ENCODE measurements around the gene C1orf232. TPM values are rescaled to one million over a fixed set of nuclear protein-coding genes. Genes with fewer than 3 reads are reported as not detected.

C1orf232 gene
- total and polyA plus RNA-seq, 2 of the 13 experiments (the other 11 are each of a cell fraction or from before 2014, with no cell fraction given) = not detected

DNA sequence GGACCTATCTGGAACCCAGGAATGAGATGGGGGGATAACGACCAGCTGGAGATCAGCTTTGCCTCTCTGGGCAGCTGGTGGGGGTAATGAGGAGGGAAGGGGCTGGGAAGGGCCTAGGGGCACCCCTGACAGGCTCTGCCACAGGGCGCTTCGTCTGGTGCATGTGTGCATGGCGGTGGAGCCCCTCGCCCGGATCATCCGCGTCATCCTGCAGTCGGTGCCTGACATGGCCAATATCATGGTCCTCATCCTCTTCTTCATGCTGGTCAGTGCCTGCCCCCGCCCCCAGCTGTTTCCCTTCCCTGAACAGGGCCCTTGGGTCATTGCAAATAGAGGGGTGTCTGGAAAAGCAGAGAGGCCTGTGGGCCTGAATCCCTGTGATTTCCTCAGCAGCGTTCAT lies 29.1 kb upstream of the C1orf232 start:
- ChIA-PET POLR2A (no interaction called here), CTCF (ENCODE audit: low intra/inter-chr PET ratio, low total read pairs) (no interaction called here)
- H3K27me3 ChIP-seq (ENCODE audit: control insufficient read depth in 1 of 2, insufficient read depth in 2 of 2, low read length in 2 of 2) = peaks cover 1 to 31% of the 10 kb centered on the region in 2 experiments; a peak in 2 of 5 replicates
- no peak for DNase-seq (ENCODE audit: low spot score)
- in situ Hi-C loops (cut with HindIII; ENCODE audit: extremely low pct_ligation_motif_present, low pct_unique_long_range_greater_than_20kb) = no loop called here
- H3K79me2 ChIP-seq (ENCODE audit: insufficient read depth, low read length) = no peaks in the 10 kb centered on the region
- H3K4me3 ChIP-seq (replicated peaks in 1 of 3; ENCODE audit: insufficient read depth in 1 of 3, low read depth in 2 of 3, low read length in 3 of 3) = no peak overlapping the region
- H3K36me3 ChIP-seq (replicated peaks in 1 of 2; ENCODE audit: control insufficient read depth in 1 of 2, insufficient read depth in 2 of 2, low read length in 2 of 2) = no peaks in the 10 kb centered on the region
- H3K9me3 ChIP-seq (ENCODE audit: low read length) = no peaks in the 10 kb centered on the region
- ATAC-seq = no peak; the same call in 2 of the 3 replicates
- no peaks in the 10 kb centered on the region for H4K20me1 ChIP-seq (ENCODE audit: insufficient read depth, low read length)
- intact Hi-C loops (cut with micrococcal nuclease; ENCODE audit: unreplicated experiment) = no loop called here
- no peak overlapping the region for H3K4me2 ChIP-seq (ENCODE audit: low read depth, low read length)
- FAIRE-seq = no peak
- H3K9ac ChIP-seq (ENCODE audit: insufficient read depth, low read depth, low read length) = no peak overlapping the region
- 39% methylated on average over 7 of the region's 11 CpGs for WGBS (ENCODE audit: low lambda C conversion rate)
- TF ChIP-seq SMC3 (IDR thresholded peaks at IDR 0.05; ENCODE audit: low read length) (no peak), PITX1 (CRISPR knock-in tag; IDR thresholded peaks at IDR 0.05) (no peak), ZNF674 (CRISPR knock-in tag; IDR thresholded peaks at IDR 0.05; ENCODE audit: low read depth) (no peak), IRF2 (CRISPR knock-in tag; IDR thresholded peaks at IDR 0.05) (no peak), JUND (CRISPR knock-in tag; IDR thresholded peaks at IDR 0.05) (no peak), ZKSCAN8 (CRISPR knock-in tag; IDR thresholded peaks at IDR 0.05; ENCODE audit: borderline replicate concordance) (no peak), KDM5A (IDR thresholded peaks at IDR 0.05; ENCODE audit: borderline replicate concordance, low read length) (no peak), ZNF598 (CRISPR knock-in tag; IDR thresholded peaks at IDR 0.05; ENCODE audit: borderline replicate concordance) (no peak), SSRP1 (CRISPR knock-in tag; IDR thresholded peaks at IDR 0.05) (no peak)
- TF ChIP-seq, protein P1, sequence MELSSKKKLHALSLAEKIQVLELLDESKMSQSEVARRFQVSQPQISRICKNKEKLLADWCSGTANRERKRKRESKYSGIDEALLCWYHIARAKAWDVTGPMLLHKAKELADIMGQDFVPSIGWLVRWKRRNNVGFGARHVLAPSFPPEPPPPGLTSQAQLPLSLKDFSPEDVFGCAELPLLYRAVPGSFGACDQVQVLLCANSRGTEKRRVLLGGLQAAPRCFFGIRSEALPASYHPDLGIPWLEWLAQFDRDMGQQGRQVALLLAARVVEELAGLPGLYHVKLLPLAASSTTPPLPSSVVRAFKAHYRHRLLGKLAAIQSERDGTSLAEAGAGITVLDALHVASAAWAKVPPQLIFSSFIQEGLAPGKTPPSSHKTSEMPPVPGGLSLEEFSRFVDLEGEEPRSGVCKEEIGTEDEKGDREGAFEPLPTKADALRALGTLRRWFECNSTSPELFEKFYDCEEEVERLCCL (CRISPR knock-in tag; IDR thresholded peaks at IDR 0.05; ENCODE audit: borderline replicate concordance) = no peak
- TF ChIP-seq, protein P2, sequence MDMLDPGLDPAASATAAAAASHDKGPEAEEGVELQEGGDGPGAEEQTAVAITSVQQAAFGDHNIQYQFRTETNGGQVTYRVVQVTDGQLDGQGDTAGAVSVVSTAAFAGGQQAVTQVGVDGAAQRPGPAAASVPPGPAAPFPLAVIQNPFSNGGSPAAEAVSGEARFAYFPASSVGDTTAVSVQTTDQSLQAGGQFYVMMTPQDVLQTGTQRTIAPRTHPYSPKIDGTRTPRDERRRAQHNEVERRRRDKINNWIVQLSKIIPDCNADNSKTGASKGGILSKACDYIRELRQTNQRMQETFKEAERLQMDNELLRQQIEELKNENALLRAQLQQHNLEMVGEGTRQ (IDR thresholded peaks at IDR 0.05; ENCODE audit: low read depth, low read length) = no peak
- TF ChIP-seq, protein P2 (CRISPR knock-in tag; IDR thresholded peaks at IDR 0.05; ENCODE audit: borderline replicate concordance) = no peak
- TF ChIP-seq, protein P3, sequence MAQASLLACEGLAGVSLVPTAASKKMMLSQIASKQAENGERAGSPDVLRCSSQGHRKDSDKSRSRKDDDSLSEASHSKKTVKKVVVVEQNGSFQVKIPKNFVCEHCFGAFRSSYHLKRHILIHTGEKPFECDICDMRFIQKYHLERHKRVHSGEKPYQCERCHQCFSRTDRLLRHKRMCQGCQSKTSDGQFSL (CRISPR knock-in tag; IDR thresholded peaks at IDR 0.05) = no peak
- TF ChIP-seq, protein P4, sequence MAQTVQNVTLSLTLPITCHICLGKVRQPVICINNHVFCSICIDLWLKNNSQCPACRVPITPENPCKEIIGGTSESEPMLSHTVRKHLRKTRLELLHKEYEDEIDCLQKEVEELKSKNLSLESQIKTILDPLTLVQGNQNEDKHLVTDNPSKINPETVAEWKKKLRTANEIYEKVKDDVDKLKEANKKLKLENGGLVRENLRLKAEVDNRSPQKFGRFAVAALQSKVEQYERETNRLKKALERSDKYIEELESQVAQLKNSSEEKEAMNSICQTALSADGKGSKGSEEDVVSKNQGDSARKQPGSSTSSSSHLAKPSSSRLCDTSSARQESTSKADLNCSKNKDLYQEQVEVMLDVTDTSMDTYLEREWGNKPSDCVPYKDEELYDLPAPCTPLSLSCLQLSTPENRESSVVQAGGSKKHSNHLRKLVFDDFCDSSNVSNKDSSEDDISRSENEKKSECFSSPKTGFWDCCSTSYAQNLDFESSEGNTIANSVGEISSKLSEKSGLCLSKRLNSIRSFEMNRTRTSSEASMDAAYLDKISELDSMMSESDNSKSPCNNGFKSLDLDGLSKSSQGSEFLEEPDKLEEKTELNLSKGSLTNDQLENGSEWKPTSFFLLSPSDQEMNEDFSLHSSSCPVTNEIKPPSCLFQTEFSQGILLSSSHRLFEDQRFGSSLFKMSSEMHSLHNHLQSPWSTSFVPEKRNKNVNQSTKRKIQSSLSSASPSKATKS (CRISPR knock-in tag; IDR thresholded peaks at IDR 0.05) = no peak
- no TSS peak for BruUV-seq (replicated peaks)
- H2AFZ ChIP-seq (ENCODE audit: low read length) = no peak overlapping the region
- no peak overlapping the region for H3K27ac ChIP-seq (ENCODE audit: extremely low read length, insufficient read depth, low read length)
- no peaks in the 10 kb centered on the region for H3K4me1 ChIP-seq (ENCODE audit: insufficient read depth, low read length)

All from HepG2 (cell line).